Fibroblast of lung (primary cell): ENCODE results near the gene CDH4.

Experiments
- CTCF ChIP-seq, 2 donors: IDR thresholded peaks in 1 of 2; conservative IDR thresholded peaks in 1 of 2; 1 replicate in 1 of 2; 2 replicates in 1 of 2; pipeline ENCODE4 v1.5.1; 2011 to 2012; ENCODE audit warnings: low read length in 2 of 2, control low read depth in 1 of 2, inconsistent platforms in 1 of 2, low read depth in 1 of 2, mild to moderate bottlenecking in 1 of 2
- EZH2 ChIP-seq: IDR thresholded peaks from 2 replicates; pipeline ENCODE4 v1.5.1; 2012; ENCODE audit warnings: low read length, control low read depth, mild to moderate bottlenecking; ENCODE audit errors: missing control alignments

- TF ChIP-seq CTCF (conservative IDR thresholded peaks at IDR 0.05 in 1 of 2, IDR thresholded peaks at IDR 0.05 in 1 of 2; ENCODE audit: low read depth in 1 of 2, low read length in 2 of 2) = no peak
- no peak for TF ChIP-seq EZH2
Measured at GRCh38 chr20:61555566-61555965, 303.5 kb downstream of the CDH4 start.
